ENCODE results near the gene PRKAG1. TPM values are rescaled to one million over a fixed set of nuclear protein-coding genes. Genes with fewer than 3 reads are reported as not detected.
A peak's percentile ranks its signal among the peaks of the same experiment; 100 is the strongest.
"Not testable (repeated sequence)": the region's sequence is repeated elsewhere in the genome, so short reads cannot be mapped to it uniquely, and the experiment has no call there.

The PRKAG1 gene
- total RNA-seq (60.3 TPM), polyA plus RNA-seq (ENCODE audit: insufficient read depth in 1 of 8, insufficient read length in 8 of 8, low replicate concordance in 1 of 8) (10 to 100 TPM; 53.8 to 72.0 (median 61.0) TPM)
- long read RNA-seq, donor 1, transcript PRKAG1-206 (12 exons, 1,699 nt) = major isoform, 7 of 8 reads
- long read RNA-seq, donor 1, partial matches to known transcripts = 0 of 8 reads
- long read RNA-seq, donor 1, other reads (novel, unspliced or antisense) = 0 of 8 reads
- long read RNA-seq, donor 2, partial matches to known transcripts = 0 of 1 reads
- long read RNA-seq, donor 2, other reads (novel, unspliced or antisense) = 0 of 1 reads
- long read RNA-seq, donor 3, transcript PRKAG1-206 (12 exons, 1,699 nt) = major isoform, 10 of 12 reads
- long read RNA-seq, donor 3, partial matches to known transcripts = 0 of 12 reads
- long read RNA-seq, donor 3, other reads (novel, unspliced or antisense) = 0 of 12 reads
- long read RNA-seq, donor 4, transcript PRKAG1-206 (12 exons, 1,699 nt) = major isoform, 7 of 7 reads
- long read RNA-seq, donor 4, partial matches to known transcripts = 0 of 7 reads
- long read RNA-seq, donor 4, other reads (novel, unspliced or antisense) = 0 of 7 reads
- long read RNA-seq, donor 5, transcript PRKAG1-206 (12 exons, 1,699 nt) = major isoform, 20 of 33 reads
- long read RNA-seq, donor 5, partial matches to known transcripts = 6 of 33 reads
- long read RNA-seq, donor 5, other reads (novel, unspliced or antisense) = 6 of 33 reads
- long read RNA-seq, donor 6, transcript PRKAG1-206 (12 exons, 1,699 nt) = major isoform, 10 of 33 reads
- long read RNA-seq, donor 6, partial matches to known transcripts = 21 of 33 reads
- long read RNA-seq, donor 6, other reads (novel, unspliced or antisense) = 0 of 33 reads
- long read RNA-seq, donor 7, transcript PRKAG1-206 (12 exons, 1,699 nt) = major isoform, 8 of 8 reads
- long read RNA-seq, donor 7, partial matches to known transcripts = 0 of 8 reads
- long read RNA-seq, donor 7, other reads (novel, unspliced or antisense) = 0 of 8 reads
- long read RNA-seq, donor 8, transcript PRKAG1-206 (12 exons, 1,699 nt) = major isoform, 7 of 7 reads
- long read RNA-seq, donor 8, partial matches to known transcripts = 0 of 7 reads
- long read RNA-seq, donor 8, other reads (novel, unspliced or antisense) = 0 of 7 reads
- long read RNA-seq, donor 9, partial matches to known transcripts = 23 of 28 reads
- long read RNA-seq, donor 9, other reads (novel, unspliced or antisense) = 0 of 28 reads
- long read RNA-seq, donor 10, transcript PRKAG1-206 (12 exons, 1,699 nt) = major isoform, 7 of 42 reads
- long read RNA-seq, donor 10, partial matches to known transcripts = 23 of 42 reads
- long read RNA-seq, donor 10, other reads (novel, unspliced or antisense) = 8 of 42 reads
- long read RNA-seq, donor 11, transcript PRKAG1-206 (12 exons, 1,699 nt) = major isoform, 5 of 6 reads
- long read RNA-seq, donor 11, partial matches to known transcripts = 0 of 6 reads
- long read RNA-seq, donor 11, other reads (novel, unspliced or antisense) = 0 of 6 reads

- Histone ChIP-seq H3K4me3 (ENCODE audit: low read length) (peak within 1 kb of the TSS; percentile 87), H3K4me1 (ENCODE audit: control insufficient read depth, insufficient read depth, low read length) (peaks cover 17% of the 10 kb centered on the region), H3K36me3 (ENCODE audit: control insufficient read depth, insufficient read depth, low read length) (peaks cover 33% of the 10 kb centered on the region), H3K27ac (ENCODE audit: low read length) (peak within 1 kb of the TSS; percentile 96), H3K9me3 (replicated peaks; ENCODE audit: control insufficient read depth, low read depth, low read length) (no peaks in the 10 kb centered on the region), H3K27me3 (ENCODE audit: control insufficient read depth, insufficient read depth, low read length) (no peaks in the 10 kb centered on the region)
- peak; percentile 99 for DNase-seq
- under 1% methylated on average over 50 of the region's 59 CpGs for WGBS (ENCODE audit: insufficient coverage)
These were observed at the start of gene PRKAG1 for GRCh38 chr12:49018261-49019119. Gene PRKAG1 (minus strand): TSS chr12:49018776. CDS start chr12:49018740, 36 bp downstream.

GRCh38 chr12:49066120-49066519, 47.5 kb upstream of the PRKAG1 start:
- no peak overlapping the region for H3K27ac ChIP-seq (ENCODE audit: low read length)
- peaks cover 8% of the 10 kb centered on the region for H3K36me3 ChIP-seq (ENCODE audit: control insufficient read depth, insufficient read depth, low read length)
- no peak for DNase-seq
- no peaks in the 10 kb centered on the region for H3K9me3 ChIP-seq (replicated peaks; ENCODE audit: control insufficient read depth, low read depth, low read length)
- no peaks in the 10 kb centered on the region for H3K27me3 ChIP-seq (ENCODE audit: control insufficient read depth, insufficient read depth, low read length)
- H3K4me1 ChIP-seq (ENCODE audit: control insufficient read depth, insufficient read depth, low read length) = peaks cover 16% of the 10 kb centered on the region
- no peak overlapping the region for H3K4me3 ChIP-seq (ENCODE audit: low read length)
- WGBS (ENCODE audit: insufficient coverage) = 73% methylated on average over 4 of the region's 4 CpGs

GRCh38 chr12:49064767-49065152, 46.2 kb upstream of the PRKAG1 start:
- Histone ChIP-seq H3K4me3 (ENCODE audit: low read length) (no peak overlapping the region), H3K27ac (ENCODE audit: low read length) (no peak overlapping the region), H3K27me3 (ENCODE audit: control insufficient read depth, insufficient read depth, low read length) (no peaks in the 10 kb centered on the region), H3K9me3 (replicated peaks; ENCODE audit: control insufficient read depth, low read depth, low read length) (no peaks in the 10 kb centered on the region), H3K4me1 (ENCODE audit: control insufficient read depth, insufficient read depth, low read length) (peaks cover 12% of the 10 kb centered on the region), H3K36me3 (ENCODE audit: control insufficient read depth, insufficient read depth, low read length) (peaks cover 8% of the 10 kb centered on the region)
- DNase-seq = no peak
- WGBS (ENCODE audit: insufficient coverage) = 50% methylated on average over 1 of the region's 5 CpGs

- not testable (repeated sequence) for H3K9me3 ChIP-seq (replicated peaks; ENCODE audit: control insufficient read depth, low read depth, low read length); H3K27me3 ChIP-seq (ENCODE audit: control insufficient read depth, insufficient read depth, low read length); DNase-seq; H3K4me3 ChIP-seq (ENCODE audit: low read length); H3K27ac ChIP-seq (ENCODE audit: low read length)
- H3K36me3 ChIP-seq (ENCODE audit: control insufficient read depth, insufficient read depth, low read length) = peaks cover 13% of the 10 kb centered on the region
- peaks cover 25% of the 10 kb centered on the region for H3K4me1 ChIP-seq (ENCODE audit: control insufficient read depth, insufficient read depth, low read length)
- 93% methylated on average over 6 of the region's 17 CpGs for WGBS (ENCODE audit: insufficient coverage)
These were observed 43.3 kb upstream of the PRKAG1 start for GRCh38 chr12:49061916-49062315.

- H3K36me3 ChIP-seq (ENCODE audit: control insufficient read depth, insufficient read depth, low read length) = peaks cover 12% of the 10 kb centered on the region
- H3K9me3 ChIP-seq (replicated peaks; ENCODE audit: control insufficient read depth, low read depth, low read length) = no peaks in the 10 kb centered on the region
- peak overlapping the region; percentile 84 for H3K4me3 ChIP-seq (ENCODE audit: low read length)
- H3K27me3 ChIP-seq (ENCODE audit: control insufficient read depth, insufficient read depth, low read length) = no peaks in the 10 kb centered on the region
- 5% methylated on average over 9 of the region's 16 CpGs for WGBS (ENCODE audit: insufficient coverage)
- H3K4me1 ChIP-seq (ENCODE audit: control insufficient read depth, insufficient read depth, low read length) = peaks cover 29% of the 10 kb centered on the region
- no peak overlapping the region for H3K27ac ChIP-seq (ENCODE audit: low read length)
- DNase-seq = no peak
These were observed 42.6 kb upstream of the PRKAG1 start for GRCh38 chr12:49061157-49061650.

GRCh38 chr12:49060237-49061156, 41.9 kb upstream of the PRKAG1 start, which contains the start of gene KMT2D:
Gene KMT2D (minus strand): TSS chr12:49060794. CDS start chr12:49055324, 5,470 bp downstream.
- under 1% methylated on average over 56 of the region's 74 CpGs for WGBS (ENCODE audit: insufficient coverage)

GRCh38 chr12:49059299-49060171, 41.0 kb upstream of the PRKAG1 start:
- Histone ChIP-seq H3K9me3 (replicated peaks; ENCODE audit: control insufficient read depth, low read depth, low read length) (no peaks in the 10 kb centered on the region), H3K4me3 (ENCODE audit: low read length) (peak overlapping the region; percentile 84), H3K27me3 (ENCODE audit: control insufficient read depth, insufficient read depth, low read length) (no peaks in the 10 kb centered on the region), H3K36me3 (ENCODE audit: control insufficient read depth, insufficient read depth, low read length) (peaks cover 21% of the 10 kb centered on the region), H3K4me1 (ENCODE audit: control insufficient read depth, insufficient read depth, low read length) (peaks cover 38% of the 10 kb centered on the region), H3K27ac (ENCODE audit: low read length) (peak overlapping the region; percentile 97)
- DNase-seq = peak; percentile 50
- under 1% methylated on average over 64 of the region's 70 CpGs for WGBS (ENCODE audit: insufficient coverage)

More at GRCh38 chr12:49060237-49061156, 41.9 kb upstream of the PRKAG1 start, which contains the start of gene KMT2D:
- Histone ChIP-seq H3K36me3 (ENCODE audit: control insufficient read depth, insufficient read depth, low read length) (peaks cover 16% of the 10 kb centered on the region), H3K4me1 (ENCODE audit: control insufficient read depth, insufficient read depth, low read length) (peaks cover 36% of the 10 kb centered on the region), H3K4me3 (ENCODE audit: low read length) (peak within 1 kb of the TSS; percentile 84), H3K27me3 (ENCODE audit: control insufficient read depth, insufficient read depth, low read length) (no peaks in the 10 kb centered on the region), H3K9me3 (replicated peaks; ENCODE audit: control insufficient read depth, low read depth, low read length) (no peaks in the 10 kb centered on the region), H3K27ac (ENCODE audit: low read length) (peak within 1 kb of the TSS; percentile 97)
- DNase-seq = peak; percentile 98
